MCF 10A (cell line): Measurements from ENCODE around the gene MRPS34. TPM values are rescaled to one million over a fixed set of nuclear protein-coding genes. Genes with fewer than 3 reads are reported as not detected.
A peak's percentile ranks its signal among the peaks of the same experiment; 100 is the strongest.

ENCODE experiments used
- BruUV-seq: library from RNA; stranded (reverse); fragments of 400-500 nt; replicated peaks from 2 replicates; lab custom pipeline; 2021; lab: Mats Ljungman, UMichigan
- CTCF ChIA-PET: fragments of 300-600 bp; sonication (Branson Sonifier 250); formaldehyde crosslinking; extraction: SDS; loops from one replicate; lab custom pipeline; 2021; ENCODE audit warnings: antibody characterized with exemption, inconsistent platforms; lab: Yijun Ruan, JAX
- POLR2A ChIA-PET: fragments of 300-600, 350-650 bp; sonication (Branson Sonifier 250); formaldehyde crosslinking; extraction: SDS; loops from one replicate; lab custom pipeline; 2020; ENCODE audit warnings: antibody characterized with exemption, inconsistent platforms; lab: Yijun Ruan, JAX
- DNase-seq: peaks from one replicate; pipeline ENCODE4 v3.0.0-alpha.2; 2018; ENCODE audit not compliant: unreplicated experiment
- H3K27ac Mint-ChIP-seq: one replicate; pipeline ENCODE4 v1.8.0; 2022; ENCODE audit warnings: mild to moderate bottlenecking, low read depth, mixed read lengths; ENCODE audit not compliant: unreplicated experiment
- H3K27me3 Mint-ChIP-seq: one replicate; pipeline ENCODE4 v1.8.0; 2022; ENCODE audit warnings: mixed read lengths; ENCODE audit not compliant: insufficient read depth, unreplicated experiment
- H3K36me3 Mint-ChIP-seq: one replicate; pipeline ENCODE4 v1.8.0; 2022; ENCODE audit warnings: mild to moderate bottlenecking, moderate library complexity, mixed read lengths; ENCODE audit not compliant: insufficient read depth, unreplicated experiment
- H3K4me1 Mint-ChIP-seq: one replicate; pipeline ENCODE4 v1.8.0; 2022; ENCODE audit warnings: mixed read lengths; ENCODE audit not compliant: insufficient read depth, unreplicated experiment
- H3K4me3 Mint-ChIP-seq: one replicate; pipeline ENCODE4 v1.8.0; 2022; ENCODE audit warnings: mild to moderate bottlenecking, moderate library complexity, mixed read lengths; ENCODE audit not compliant: unreplicated experiment
- H3K9me3 Mint-ChIP-seq: one replicate; pipeline ENCODE4 v1.8.0; 2022; ENCODE audit warnings: mixed read lengths; ENCODE audit not compliant: unreplicated experiment
- intact Hi-C: fragments of 100-400 bp; cut with micrococcal nuclease; formaldehyde crosslinking; loops from 2 replicates; pipeline ENCODE4 v1.14.1; 2022
- total RNA-seq: library from RNA; stranded (reverse); gene quantifications from 2 replicates; pipeline ENCODE4 v1.2.3, GENCODE V29; 2022
- TF ChIP-seq, protein P1 (sequence below): fragments of 200-600 bp; IDR thresholded peaks from one replicate; pipeline ENCODE4 v1.8.0; 2022; ENCODE audit warnings: antibody characterized with exemption, mild to moderate bottlenecking; ENCODE audit not compliant: unreplicated experiment

The MRPS34 gene
- total RNA-seq, 1 experiment from 2014 or later, result 102 TPM

DNA sequence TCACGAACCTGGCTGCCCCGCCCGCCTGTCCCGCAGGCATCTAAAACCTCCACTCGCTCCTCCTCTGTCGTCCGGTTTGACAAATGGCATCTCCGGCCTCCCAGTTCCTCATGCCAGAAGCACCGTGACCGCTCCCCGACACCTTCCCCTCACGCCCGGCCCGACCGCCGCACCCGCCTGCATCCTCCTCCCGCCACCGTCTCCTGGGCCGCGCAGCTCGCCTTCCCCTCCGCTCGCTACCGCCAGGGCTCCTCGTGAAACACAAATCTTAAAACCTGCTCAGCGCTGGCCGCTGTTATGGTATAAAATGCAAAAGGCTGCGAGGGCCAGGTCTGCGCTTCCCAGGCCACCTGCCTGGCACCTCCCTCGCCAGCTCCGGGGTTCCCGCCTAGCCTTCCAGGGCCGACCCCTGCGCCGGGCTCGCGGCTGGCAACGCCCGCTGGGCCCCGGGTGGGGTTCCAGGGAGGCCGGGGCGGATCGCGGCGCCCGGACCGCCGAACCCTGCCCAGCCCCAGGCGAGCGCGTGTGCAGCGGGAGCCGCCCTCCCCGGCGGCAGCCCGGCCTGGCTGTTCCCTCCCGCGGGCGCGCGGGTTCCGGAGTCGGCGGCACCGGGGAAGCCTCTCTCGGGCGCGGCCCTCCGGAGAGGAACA lies 8.9 kb upstream of the MRPS34 start:
- intact Hi-C loops, result no loop called here
- Mint-ChIP-seq H3K27me3 (no peaks in the 10 kb centered on the region), H3K36me3 (peaks cover 58% of the 10 kb centered on the region), H3K9me3 (no peaks in the 10 kb centered on the region), H3K4me3 (peak overlapping the region; percentile 88), H3K27ac (peak overlapping the region; percentile 78), H3K4me1 (peaks cover 9% of the 10 kb centered on the region)
- BruUV-seq, result no TSS peak
- CTCF ChIA-PET, result interaction anchor here (0.6 kb wide), 1 partner anchor 463 kb away, joined by 4 read pairs; no protein-coding TSS in a partner anchor
- POLR2A ChIA-PET, result interaction anchor here (0.6 to 6.1 kb wide), 40 partner anchors 10 to 1812 kb away, joined by 3 to 137 read pairs (median 6); partner anchors contain the start of genes CRAMP1, EME2, FAHD1 and HAGH
- TF ChIP-seq, protein P1, sequence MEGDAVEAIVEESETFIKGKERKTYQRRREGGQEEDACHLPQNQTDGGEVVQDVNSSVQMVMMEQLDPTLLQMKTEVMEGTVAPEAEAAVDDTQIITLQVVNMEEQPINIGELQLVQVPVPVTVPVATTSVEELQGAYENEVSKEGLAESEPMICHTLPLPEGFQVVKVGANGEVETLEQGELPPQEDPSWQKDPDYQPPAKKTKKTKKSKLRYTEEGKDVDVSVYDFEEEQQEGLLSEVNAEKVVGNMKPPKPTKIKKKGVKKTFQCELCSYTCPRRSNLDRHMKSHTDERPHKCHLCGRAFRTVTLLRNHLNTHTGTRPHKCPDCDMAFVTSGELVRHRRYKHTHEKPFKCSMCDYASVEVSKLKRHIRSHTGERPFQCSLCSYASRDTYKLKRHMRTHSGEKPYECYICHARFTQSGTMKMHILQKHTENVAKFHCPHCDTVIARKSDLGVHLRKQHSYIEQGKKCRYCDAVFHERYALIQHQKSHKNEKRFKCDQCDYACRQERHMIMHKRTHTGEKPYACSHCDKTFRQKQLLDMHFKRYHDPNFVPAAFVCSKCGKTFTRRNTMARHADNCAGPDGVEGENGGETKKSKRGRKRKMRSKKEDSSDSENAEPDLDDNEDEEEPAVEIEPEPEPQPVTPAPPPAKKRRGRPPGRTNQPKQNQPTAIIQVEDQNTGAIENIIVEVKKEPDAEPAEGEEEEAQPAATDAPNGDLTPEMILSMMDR, result no peak
- no peak for DNase-seq

DNA sequence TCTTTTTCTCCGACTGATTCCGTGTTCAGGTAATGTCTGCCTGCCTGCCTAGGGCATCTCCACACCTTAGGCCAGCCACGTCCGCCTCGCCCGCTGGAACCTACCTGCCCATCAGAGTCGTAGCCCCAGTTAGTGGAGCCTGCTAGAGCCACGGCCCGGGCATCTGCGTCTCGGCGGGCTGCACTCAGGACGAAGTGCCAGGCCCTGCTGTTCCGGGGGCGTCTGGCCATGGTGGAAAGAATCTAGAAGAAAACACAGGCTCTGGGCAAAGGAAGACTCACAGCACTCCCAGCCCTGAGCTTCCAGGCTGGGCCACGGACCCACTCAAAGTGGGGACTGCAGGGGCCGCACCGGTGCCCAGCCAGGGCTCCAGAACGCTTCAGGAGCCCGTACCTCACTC lies 8.3 kb upstream of the MRPS34 start:
- no peak for DNase-seq
- no TSS peak for BruUV-seq
- no peaks in the 10 kb centered on the region for H3K27me3 Mint-ChIP-seq
- intact Hi-C loops, result no loop called here
- peaks cover 9% of the 10 kb centered on the region for H3K4me1 Mint-ChIP-seq
- TF ChIP-seq, protein P1, result no peak
- ChIA-PET POLR2A (interaction anchor here (0.6 to 6.1 kb wide), 16 partner anchors 10 to 1020 kb away, joined by 3 to 137 read pairs (median 8); partner anchors contain the start of genes CRAMP1, EME2, FAHD1 and HAGH), CTCF (no interaction called here)
- peaks cover 64% of the 10 kb centered on the region for H3K36me3 Mint-ChIP-seq
- H3K4me3 Mint-ChIP-seq, result peak overlapping the region; percentile 88
- peak overlapping the region; percentile 78 for H3K27ac Mint-ChIP-seq
- H3K9me3 Mint-ChIP-seq, result no peaks in the 10 kb centered on the region

DNA sequence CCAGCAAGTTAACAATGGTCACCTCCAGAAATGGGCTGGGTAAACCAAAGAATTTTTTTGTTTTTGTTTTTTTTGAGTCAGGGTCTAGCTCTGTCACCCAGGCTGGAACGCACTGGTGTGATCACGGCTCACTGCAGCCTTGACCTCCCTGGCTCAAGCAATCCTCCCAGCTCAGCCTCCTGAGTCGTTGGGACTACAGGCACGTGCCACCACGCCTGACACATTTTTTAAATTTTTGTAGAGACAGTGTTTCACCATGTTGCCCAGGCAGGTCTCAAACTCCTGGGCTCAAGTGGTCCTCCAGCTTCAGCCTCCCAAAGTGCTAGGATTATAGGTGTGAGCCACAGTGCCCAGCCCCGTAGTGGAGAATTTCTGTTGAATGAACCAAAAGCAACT lies 7.7 kb upstream of the MRPS34 start:
- peaks cover 9% of the 10 kb centered on the region for H3K4me1 Mint-ChIP-seq
- no peaks in the 10 kb centered on the region for H3K27me3 Mint-ChIP-seq
- no peak overlapping the region for H3K27ac Mint-ChIP-seq
- TF ChIP-seq, protein P1, result no peak
- DNase-seq, result no peak
- CTCF ChIA-PET, result interaction anchor here (1.3 kb wide), 1 partner anchor 73 kb away, joined by 3 read pairs; no protein-coding TSS in a partner anchor
- peaks cover 65% of the 10 kb centered on the region for H3K36me3 Mint-ChIP-seq
- peak overlapping the region; percentile 88 for H3K4me3 Mint-ChIP-seq
- TSS peak; percentile 49 for BruUV-seq
- intact Hi-C loops, result no loop called here
- POLR2A ChIA-PET, result interaction anchor here (0.7 to 6.1 kb wide), 7 partner anchors 9 to 185 kb away, joined by 3 to 137 read pairs (median 5); partner anchors contain the start of genes EME2, MAPK8IP3, MRPS34 and NME3
- H3K9me3 Mint-ChIP-seq, result no peaks in the 10 kb centered on the region
